GM12878 (cell line): ENCODE measurements around the gene MXRA8. TPM values are rescaled to one million over a fixed set of nuclear protein-coding genes. Genes with fewer than 3 reads are reported as not detected.

Experiments used
- ATAC-seq: fragments of 200-7000 bp; cut with Tn5 transposase; 3 replicates; pipeline ENCODE4 v1.9.1; 2020; ENCODE audit warnings: mild to moderate bottlenecking, moderate library complexity
- BruUV-seq: library from RNA; stranded (reverse); fragments of 400-500 nt; replicated peaks from 2 replicates; lab custom pipeline; 2021; lab: Mats Ljungman, UMichigan
- CTCF ChIA-PET: fragments of 300-600 bp; sonication (Branson Sonifier 250); formaldehyde crosslinking; extraction: SDS; loops from one replicate; lab custom pipeline; 2021; ENCODE audit warnings: inconsistent platforms; lab: Yijun Ruan, JAX
- POLR2A ChIA-PET: fragments of 350-600 bp; formaldehyde crosslinking; extraction: SDS; loops from one replicate; lab custom pipeline; 2021; ENCODE audit warnings: inconsistent platforms; lab: Charles Lee
- RAD21 ChIA-PET: fragments of 300-600 bp; sonication (Branson Sonifier 250); formaldehyde crosslinking; loops from one replicate; lab custom pipeline; 2023; ENCODE audit warnings: antibody characterized with exemption; ENCODE audit not compliant: unreplicated experiment; lab: Charles Lee
- SMC1A ChIA-PET: fragments of 300-600 bp; sonication (Branson Sonifier 250); formaldehyde crosslinking; loops from one replicate; lab custom pipeline; 2023; ENCODE audit not compliant: unreplicated experiment, uncharacterized antibody; lab: Charles Lee
- DNase-seq: peaks from one replicate; pipeline ENCODE4 v3.0.0-alpha.2; 2011; ENCODE audit warnings: low read depth, low spot score
- FAIRE-seq: peaks from 3 replicates; lab custom pipeline; 2011; peaks lifted over from hg19 to GRCh38; lab: Jason Lieb, UNC
- H2AFZ ChIP-seq: 2 replicates; pipeline ENCODE4 v1.6.0; 2011; ENCODE audit warnings: low read depth, low read length, control low read depth; ENCODE audit not compliant: control insufficient read depth
- H3K27ac ChIP-seq: 2 replicates; pipeline ENCODE4 v1.5.1; 2011; ENCODE audit warnings: control low read depth; ENCODE audit not compliant: control insufficient read depth, insufficient read depth
- H3K27me3 ChIP-seq, 2 experiments: replicated peaks in 1 of 2; 2 replicates each; pipeline versions ENCODE4 v1.6.0 to v1.6.1; 2011; ENCODE audit warnings: low read length in 1 of 2; ENCODE audit not compliant: control insufficient read depth in 2 of 2, insufficient read depth in 2 of 2
- H3K36me3 ChIP-seq, 2 experiments: 2 replicates each; pipeline ENCODE4 v1.5.1; 2011; ENCODE audit warnings: low read length in 1 of 2; ENCODE audit not compliant: control insufficient read depth in 2 of 2, insufficient read depth in 2 of 2
- H3K4me1 ChIP-seq: 2 replicates; pipeline ENCODE4 v1.6.1; 2011; ENCODE audit warnings: mild to moderate bottlenecking, low read length, moderate library complexity, mixed read lengths; ENCODE audit not compliant: control insufficient read depth, insufficient read depth
- H3K4me2 ChIP-seq: 2 replicates; pipeline ENCODE4 v1.6.0; 2011; ENCODE audit warnings: control low read depth; ENCODE audit not compliant: control insufficient read depth, insufficient read depth
- H3K4me3 ChIP-seq: fragments of 200-600 bp; sonication (generic); 2 replicates; pipeline ENCODE4 v1.5.1; 2016
- H3K79me2 ChIP-seq: 2 replicates; pipeline ENCODE4 v1.6.0; 2011; ENCODE audit warnings: low read length; ENCODE audit not compliant: control insufficient read depth, insufficient read depth
- H3K9ac ChIP-seq: 2 replicates; pipeline ENCODE4 v1.8.0; 2011; ENCODE audit warnings: low read length, control low read depth, mixed read lengths; ENCODE audit not compliant: control insufficient read depth, insufficient read depth
- H3K9me3 ChIP-seq: replicated peaks from 3 replicates; pipeline ENCODE4 v1.5.1; 2011; ENCODE audit warnings: mild to moderate bottlenecking, low read length; ENCODE audit not compliant: control insufficient read depth, insufficient read depth
- H4K20me1 ChIP-seq: 2 replicates; pipeline ENCODE4 v1.6.0; 2011; ENCODE audit not compliant: control insufficient read depth, insufficient read depth
- ATF3 ChIP-seq: IDR thresholded peaks from 2 replicates; pipeline ENCODE4 v1.6.1; 2011; ENCODE audit warnings: low read depth, mild to moderate bottlenecking, low read length, moderate library complexity, borderline replicate concordance; ENCODE audit errors: extremely low read depth
- CEBPZ ChIP-seq: fragments of 150-350 bp; IDR thresholded peaks from 2 replicates; pipeline ENCODE4 v1.6.1; 2016; ENCODE audit warnings: low read depth, low read length
- E2F8 ChIP-seq: fragments of 450-650 bp; IDR thresholded peaks from 2 replicates; pipeline ENCODE4 v1.6.1; 2018; ENCODE audit warnings: mild to moderate bottlenecking, low read depth, moderate library complexity; ENCODE audit not compliant: partially characterized antibody
- EGR1 ChIP-seq, 2 experiments: IDR thresholded peaks; 1 replicate in 1 of 2; 2 replicates in 1 of 2; pipeline ENCODE4 v1.6.1; 2011 to 2012; ENCODE audit warnings: low read depth in 2 of 2, low read length in 2 of 2, borderline replicate concordance in 1 of 2, mild to moderate bottlenecking in 1 of 2, moderate library complexity in 1 of 2
- ETV6 ChIP-seq, 2 experiments: fragments of 450-650 bp in 1 of 2; IDR thresholded peaks in 1 of 2; conservative IDR thresholded peaks in 1 of 2; 2 replicates each; pipeline ENCODE4 v1.6.1; 2014; ENCODE audit warnings: antibody characterized with exemption in 1 of 2, borderline replicate concordance in 1 of 2, low read depth in 1 of 2, mild to moderate bottlenecking in 1 of 2, moderate library complexity in 1 of 2
- HSF1 ChIP-seq: fragments of 150-350 bp; IDR thresholded peaks from 2 replicates; pipeline ENCODE4 v1.6.1; 2014; ENCODE audit warnings: mild to moderate bottlenecking, low read depth, low read length
- MXI1 ChIP-seq: fragments of 150-350 bp; IDR thresholded peaks from 2 replicates; pipeline ENCODE4 v1.6.1; 2011; ENCODE audit warnings: low read depth, mild to moderate bottlenecking, inconsistent platforms, low read length, improper control_type of control experiment
- SIX5 ChIP-seq: IDR thresholded peaks from 2 replicates; pipeline ENCODE4 v1.6.1; 2011; ENCODE audit warnings: mild to moderate bottlenecking, low read depth, low read length, moderate library complexity; ENCODE audit not compliant: severe bottlenecking
- SKIL ChIP-seq: fragments of 450-650 bp; IDR thresholded peaks from 2 replicates; pipeline ENCODE4 v1.6.1; 2017; ENCODE audit warnings: mild to moderate bottlenecking, low read depth, inconsistent platforms; ENCODE audit not compliant: poor library complexity, severe bottlenecking
- WGBS: methylation state at CpG from one replicate; pipeline ENCODE4 v1.1.6; 2016; ENCODE audit warnings: low lambda C conversion rate; ENCODE audit not compliant: insufficient replicate concordance, insufficient coverage; ENCODE audit errors: missing lambda C conversion rate; 5-methylcytosine and 5-hydroxymethylcytosine counted together
- in situ Hi-C: fragments of 300-500 bp; cut with MboI; formaldehyde crosslinking; loops from 9 replicates; pipeline ENCODE4 v1.14.3; 2018; ENCODE audit warnings: mixed read lengths
- intact Hi-C: fragments of 100-400 bp; cut with micrococcal nuclease; formaldehyde crosslinking; loops from one replicate; pipeline ENCODE4 v1.14.2; 2022; ENCODE audit not compliant: unreplicated experiment
- polyA plus RNA-seq, 11 experiments: library from polyadenylated mRNA; depleted of rRNA in 4 of 11; unstranded in 6 of 11; stranded (reverse) in 5 of 11; fragments of >200 nt; fragmentation: Nextera tagmentation in 4 of 11; fragmentation: Illumina TruSeq in 1 of 11; extraction: Ambion mirVana in 4 of 11; extraction: Trizol in 1 of 11; gene quantifications; 1 replicate in 1 of 11; 2 replicates in 10 of 11; pipeline versions ENCODE4 v1.2.1 to v1.2.3, GENCODE V29; 2011 to 2016; ENCODE audit warnings: inconsistent platforms in 2 of 11, missing spikeins in 2 of 11, low read depth in 1 of 11
- total RNA-seq, 4 experiments: library from RNA; depleted of rRNA in 3 of 4; stranded (reverse); fragments of >200 nt in 3 of 4; fragmentation: Illumina TruSeq in 1 of 4; extraction: Trizol in 1 of 4; gene quantifications; 2 replicates each; pipeline versions ENCODE4 v1.2.1 to v1.2.3, GENCODE V29; 2013 to 2021

Gene MXRA8
- total and polyA plus RNA-seq, 10 of the 15 experiments (the other 5 are each of a cell fraction or from before 2014, with no cell fraction given): 0.11 to 0.54 (median 0.21) TPM; not detected in 6

- no TSS peak for BruUV-seq
- RAD21 ChIA-PET: no interaction called here
Measured at GRCh38 chr1:1327291-1327690, 31.1 kb downstream of the MXRA8 start.

More at GRCh38 chr1:1327291-1327690, 31.1 kb downstream of the MXRA8 start:
- intact Hi-C loops (no loop called here), in situ Hi-C loops (no loop called here)
- ChIA-PET SMC1A (no interaction called here), CTCF (no interaction called here), POLR2A (no interaction called here)
- no peaks in the 10 kb centered on the region for H4K20me1 ChIP-seq
- no peak overlapping the region for H2AFZ ChIP-seq
- H3K79me2 ChIP-seq: peaks cover 29% of the 10 kb centered on the region
- ATAC-seq (no peak), FAIRE-seq (no peak), DNase-seq (no peak)
- TF ChIP-seq HSF1 (no peak), SKIL (no peak), ETV6 (conservative IDR thresholded peaks at IDR 0.05 in 1 of 2, IDR thresholded peaks at IDR 0.05 in 1 of 2; ENCODE audit: borderline replicate concordance in 1 of 2, low read depth in 1 of 2) (no peak), EGR1 (IDR thresholded peaks at IDR 0.05; ENCODE audit: borderline replicate concordance in 1 of 2, low read depth in 2 of 2, low read length in 2 of 2) (no peak), E2F8 (no peak), SIX5 (no peak), CEBPZ (no peak), ATF3 (no peak), MXI1 (no peak)
- H3K27me3 ChIP-seq: no peaks in the 10 kb centered on the region
- no peak overlapping the region for H3K27ac ChIP-seq
- no peak overlapping the region for H3K4me2 ChIP-seq
- no peaks in the 10 kb centered on the region for H3K9me3 ChIP-seq
- H3K36me3 ChIP-seq: no peaks in the 10 kb centered on the region
- no peak overlapping the region for H3K9ac ChIP-seq
- H3K4me3 ChIP-seq: no peak overlapping the region
- 92% methylated on average over 35 of the region's 40 CpGs for WGBS
- H3K4me1 ChIP-seq: peaks cover 10% of the 10 kb centered on the region
